ENCODE results near the gene S100A14.
"Not testable (repeated sequence)": the region's sequence is repeated elsewhere in the genome, so short reads cannot be mapped to it uniquely, and the experiment has no call there.

Gene S100A14

GRCh38 chr1:153614189-153614900 lies 1.8 kb downstream of the S100A14 start:
- no peak for DNase-seq

GRCh38 chr1:153613406-153613805 lies 2.7 kb downstream of the S100A14 start:
- no peak for DNase-seq

- DNase-seq = peak; percentile 57
Measured at GRCh38 chr1:153612755-153613331, 3.3 kb downstream of the S100A14 start, which contains the start of gene S100A16. Gene S100A16 (minus strand): TSS chr1:153613137. CDS start chr1:153608151, 4,986 bp downstream.

- DNase-seq = peak; percentile 38
Measured at GRCh38 chr1:153612111-153612754, 3.9 kb downstream of the S100A14 start.

- DNase-seq = no peak
Measured at GRCh38 chr1:153611356-153611755, 4.8 kb downstream of the S100A14 start.

- no peak for DNase-seq
Measured at GRCh38 chr1:153610811-153611301, 5.3 kb downstream of the S100A14 start.

- DNase-seq = no peak
Measured at GRCh38 chr1:153610334-153610733, 5.8 kb downstream of the S100A14 start.

- no peak for DNase-seq
Measured at GRCh38 chr1:153609585-153609907, 6.6 kb downstream of the S100A14 start.

GRCh38 chr1:153608742-153609584 lies 7.2 kb downstream of the S100A14 start:
- DNase-seq = peak; percentile 94

- peak; percentile 30 for DNase-seq
Measured at GRCh38 chr1:153608089-153608682, 7.9 kb downstream of the S100A14 start.

GRCh38 chr1:153607381-153607780 lies 8.7 kb downstream of the S100A14 start:
- no peak for DNase-seq

- no peak for DNase-seq
Measured at GRCh38 chr1:153606194-153606593, 9.9 kb downstream of the S100A14 start.

- DNase-seq = no peak
Measured at GRCh38 chr1:153602749-153603148, 13.4 kb downstream of the S100A14 start.

GRCh38 chr1:153599847-153600246 lies 16.3 kb downstream of the S100A14 start:
- DNase-seq = no peak

- DNase-seq = no peak
Measured at GRCh38 chr1:153598309-153599172, 17.6 kb downstream of the S100A14 start.

GRCh38 chr1:153597206-153597605 lies 18.9 kb downstream of the S100A14 start:
- DNase-seq = peak; percentile 20

- DNase-seq = no peak
Measured at GRCh38 chr1:153592748-153593147, 23.4 kb downstream of the S100A14 start.

- no peak for DNase-seq
Measured at GRCh38 chr1:153588482-153588881, 27.6 kb downstream of the S100A14 start.

- not testable (repeated sequence) for DNase-seq
Measured at GRCh38 chr1:153588033-153588432, 28.1 kb downstream of the S100A14 start.

- DNase-seq = no peak
Measured at GRCh38 chr1:153587314-153587713, 28.8 kb downstream of the S100A14 start.

- no peak for DNase-seq
Measured at GRCh38 chr1:153586347-153586746, 29.8 kb downstream of the S100A14 start.

- DNase-seq = no peak
Measured at GRCh38 chr1:153585006-153585405, 31.1 kb downstream of the S100A14 start.

All from kidney glomerular epithelial cell (primary cell).